Body of pancreas (tissue), 4 donors: ENCODE results near the gene MCRS1. TPM values are rescaled to one million over a fixed set of nuclear protein-coding genes. Genes with fewer than 3 reads are reported as not detected.

ENCODE experiments used
- ATAC-seq: fragments of 150-250 bp; one replicate; pipeline ENCODE4 v1.9.1; 2016
- DNase-seq, 4 donors: peaks; one replicate each; pipeline ENCODE4 v3.0.0-alpha.2; 2019
- H3K27ac ChIP-seq, 4 donors: fragments of 200-600 bp; sonication (generic); 1 replicate in 3 of 4; 2 replicates in 1 of 4; pipeline versions ENCODE4 v1.5.1 to v1.6.1; 2016 to 2019; ENCODE audit warnings: mild to moderate bottlenecking in 1 of 4, mixed read lengths in 1 of 4, moderate library complexity in 1 of 4
- H3K27me3 ChIP-seq, 2 donors: fragments of 200-600 bp; sonication (generic); one replicate each; pipeline ENCODE4 v1.6.0; 2016; ENCODE audit warnings: mild to moderate bottlenecking in 1 of 2
- H3K36me3 ChIP-seq, 2 donors: fragments of 200-600 bp; sonication (generic); replicated peaks in 1 of 2; 2 replicates each; pipeline ENCODE4 v1.5.1; 2016; ENCODE audit warnings: low read depth in 2 of 2; ENCODE audit not compliant: insufficient read depth in 1 of 2
- H3K4me1 ChIP-seq: fragments of 200-600 bp; sonication (generic); one replicate; pipeline ENCODE4 v1.6.0; 2016
- H3K4me3 ChIP-seq, 2 donors: fragments of 200-600 bp; sonication (generic); 1 replicate in 1 of 2; 2 replicates in 1 of 2; pipeline ENCODE4 v1.5.1; 2016 to 2019
- H3K9me3 ChIP-seq, 3 donors: fragments of 200-600 bp; sonication (generic); 1 replicate in 2 of 3; 2 replicates in 1 of 3; pipeline ENCODE4 v1.5.1; 2016
- CTCF ChIP-seq, 7 experiments: fragments of 450-650 bp in 4 of 7; fragments of 200-600 bp in 3 of 7; sonication (generic) in 3 of 7; IDR thresholded peaks; one replicate each; pipeline ENCODE4 v1.5.1; 2016 to 2019; ENCODE audit warnings: antibody characterized with exemption in 7 of 7
- POLR2A ChIP-seq, 3 donors: fragments of 450-650 bp; IDR thresholded peaks; one replicate each; pipeline ENCODE4 v1.6.1; 2016; ENCODE audit warnings: antibody characterized with exemption in 3 of 3, mild to moderate bottlenecking in 2 of 3
- WGBS, 2 donors: methylation state at CpG; one replicate each; pipeline ENCODE4 v1.1.5; 2017; 5-methylcytosine and 5-hydroxymethylcytosine counted together
- intact Hi-C: fragments of 100-400 bp; cut with DNase I; formaldehyde crosslinking; loops from one replicate; pipeline ENCODE4 v1.15.1; 2023
- total RNA-seq, 2 donors: library from RNA; depleted of rRNA; stranded (reverse); fragments of >200 nt; gene quantifications; one replicate each; pipeline ENCODE4 v1.1.0, GENCODE V29; 2016

Gene MCRS1
- total RNA-seq, 2 donors from 2014 or later: 34.2 to 49.8 TPM

DNA sequence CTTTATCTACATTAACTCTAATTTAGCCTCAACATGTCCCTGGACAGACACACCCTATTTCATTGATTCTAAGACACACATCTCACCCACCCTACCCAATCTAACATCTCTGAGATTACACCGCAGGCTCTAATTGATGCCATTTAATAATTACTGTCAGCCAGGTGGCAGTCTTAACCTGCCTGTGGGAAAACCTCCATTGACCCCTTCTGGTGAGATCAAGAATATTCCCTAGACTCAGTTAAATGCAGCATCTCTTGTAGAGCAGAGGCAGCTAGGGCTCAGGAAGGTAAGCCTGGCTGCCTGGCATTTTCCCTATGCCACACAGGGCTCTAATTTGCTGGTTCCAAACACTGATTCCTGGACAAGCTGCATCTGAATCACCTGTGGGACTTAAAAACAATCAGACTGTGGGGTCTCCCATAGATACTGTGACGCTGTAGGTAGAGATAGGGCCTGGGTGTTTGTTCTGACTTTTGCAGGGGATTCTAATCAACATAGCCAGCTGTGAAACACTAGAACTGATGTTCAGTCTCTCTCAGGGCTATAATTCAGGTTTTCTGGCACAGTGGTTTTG lies 14.3 kb downstream of the MCRS1 start:
- no peak for DNase-seq
- Histone ChIP-seq H3K27me3 (no peaks in the 10 kb centered on the region), H3K27ac (no peak overlapping the region), H3K4me1 (peaks cover 28% of the 10 kb centered on the region), H3K4me3 (no peak overlapping the region), H3K9me3 (no peaks in the 10 kb centered on the region), H3K36me3 (peaks cover 4 to 11% of the 10 kb centered on the region in 2 donors)
- WGBS, 2 donors: 51 to 60% methylated on average over 2 of the region's 2 CpGs
- TF ChIP-seq POLR2A (IDR thresholded peaks at IDR 0.05) (no peak), CTCF (IDR thresholded peaks at IDR 0.05) (peak in 6 of 7 experiments; percentile 20 to 73 (median 54))
- no peak for ATAC-seq
- intact Hi-C loops: no loop called here

DNA sequence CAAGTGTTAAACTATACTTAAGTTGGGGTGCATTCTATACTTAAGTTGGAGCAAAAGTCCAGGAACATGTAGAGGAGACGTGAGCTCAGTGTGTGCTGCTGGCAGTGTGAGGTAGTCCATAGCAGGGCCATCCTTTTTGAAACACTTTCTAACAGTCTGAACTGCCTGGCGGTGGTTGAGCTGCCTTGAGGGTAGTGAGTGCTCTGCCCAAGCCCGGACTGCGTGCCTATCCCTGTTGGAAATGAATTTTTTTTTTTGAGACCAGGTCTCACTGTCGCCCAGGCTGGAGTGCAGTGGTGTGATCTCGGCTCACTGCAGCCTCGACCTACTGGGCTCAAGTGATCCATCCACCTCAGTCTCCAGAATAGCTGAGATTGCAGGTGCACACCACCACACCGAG lies 15.0 kb downstream of the MCRS1 start:
- DNase-seq (no peak), ATAC-seq (no peak)
- Histone ChIP-seq H3K27me3 (no peaks in the 10 kb centered on the region), H3K27ac (no peak overlapping the region), H3K9me3 (no peaks in the 10 kb centered on the region), H3K4me3 (no peak overlapping the region), H3K4me1 (peaks cover 28% of the 10 kb centered on the region), H3K36me3 (peaks cover 0 to 7% of the 10 kb centered on the region in 2 donors)
- WGBS, 2 donors: 80 to 93% methylated on average over 8 of the region's 8 CpGs
- intact Hi-C loops: no loop called here
- TF ChIP-seq CTCF (IDR thresholded peaks at IDR 0.05): no peak
- no peak for TF ChIP-seq POLR2A (IDR thresholded peaks at IDR 0.05)

GRCh38 chr12:49552425-49552824 lies 15.5 kb downstream of the MCRS1 start:
- Histone ChIP-seq H3K36me3 (peaks cover 0 to 2% of the 10 kb centered on the region in 2 donors), H3K9me3 (no peaks in the 10 kb centered on the region), H3K27me3 (no peaks in the 10 kb centered on the region), H3K4me1 (peaks cover 28% of the 10 kb centered on the region), H3K27ac (peak overlapping the region in 3 of 4 donors; percentile 16 to 50 (median 20)), H3K4me3 (no peak overlapping the region)
- ATAC-seq (no peak), DNase-seq (no peak)
- TF ChIP-seq CTCF (IDR thresholded peaks at IDR 0.05) (no peak), POLR2A (IDR thresholded peaks at IDR 0.05) (no peak)
- intact Hi-C loops: no loop called here
- 76 to 77% methylated on average over 9 of the region's 9 CpGs for WGBS, 2 donors

GRCh38 chr12:49552014-49552413 lies 15.9 kb downstream of the MCRS1 start:
- DNase-seq: peak; percentile 67 to 84 (median 79)
- no peak for TF ChIP-seq CTCF (IDR thresholded peaks at IDR 0.05)
- TF ChIP-seq POLR2A (IDR thresholded peaks at IDR 0.05): no peak
- H3K27ac ChIP-seq: peak overlapping the region in 3 of 4 donors; percentile 16 to 50 (median 20)
- intact Hi-C loops: no loop called here
- H3K4me3 ChIP-seq: no peak overlapping the region
- WGBS, 2 donors: 21 to 24% methylated on average over 7 of the region's 7 CpGs
- H3K27me3 ChIP-seq: no peaks in the 10 kb centered on the region
- no peaks in the 10 kb centered on the region for H3K36me3 ChIP-seq
- no peaks in the 10 kb centered on the region for H3K9me3 ChIP-seq
- ATAC-seq: peak; percentile 85
- peaks cover 28% of the 10 kb centered on the region for H3K4me1 ChIP-seq

- Histone ChIP-seq H3K27me3 (no peaks in the 10 kb centered on the region), H3K4me1 (peaks cover 28% of the 10 kb centered on the region), H3K4me3 (no peak overlapping the region), H3K9me3 (no peaks in the 10 kb centered on the region), H3K27ac (peak overlapping the region in 3 of 4 donors; percentile 44 to 54 (median 50)), H3K36me3 (no peaks in the 10 kb centered on the region)
- DNase-seq: peak in 3 of 4 donors; percentile 40 to 66 (median 53)
- TF ChIP-seq CTCF (IDR thresholded peaks at IDR 0.05): no peak
- TF ChIP-seq POLR2A (IDR thresholded peaks at IDR 0.05): no peak
- ATAC-seq: peak; percentile 34
- 17 to 26% methylated on average over 6 of the region's 6 CpGs for WGBS, 2 donors
- intact Hi-C loops: no loop called here
Measured at GRCh38 chr12:49550693-49551252, 17.2 kb downstream of the MCRS1 start.
